HL-60 (cell line): Measurements from ENCODE around the gene USP31.

ENCODE experiments used
- DNase-seq, 2 experiments: peaks; one replicate each; pipeline ENCODE4 v3.0.0-alpha.2; 2010 to 2020; ENCODE audit warnings: low read depth in 1 of 2, low spot score in 1 of 2
- H3K27ac ChIP-seq: fragments of 250-450 bp; sonication (Bioruptor Pico); replicated peaks from 2 replicates; pipeline ENCODE4 v1.5.1; 2020; ENCODE audit warnings: mild to moderate bottlenecking, moderate library complexity
- H3K27me3 ChIP-seq: fragments of 250-450 bp; sonication (Bioruptor Pico); 2 replicates; pipeline ENCODE4 v1.5.1; 2021; ENCODE audit warnings: mild to moderate bottlenecking, moderate library complexity; ENCODE audit not compliant: insufficient read depth, poor library complexity, severe bottlenecking
- H3K4me3 ChIP-seq: replicated peaks from 2 replicates; pipeline ENCODE4 v1.5.1; 2011; ENCODE audit warnings: mild to moderate bottlenecking, control low read depth, low read length; ENCODE audit not compliant: insufficient read depth
- CTCF ChIP-seq: IDR thresholded peaks from one replicate; pipeline ENCODE4 v1.5.1; 2011; ENCODE audit warnings: low read length, control low read depth, inconsistent platforms; ENCODE audit not compliant: insufficient read depth
- GABPA ChIP-seq: IDR thresholded peaks from 2 replicates; pipeline ENCODE4 v1.6.1; 2012; ENCODE audit warnings: low read depth
- POLR2AphosphoS5 ChIP-seq: IDR thresholded peaks from 2 replicates; pipeline ENCODE4 v1.6.1; 2012; ENCODE audit warnings: low read depth
- REST ChIP-seq: IDR thresholded peaks from 2 replicates; pipeline ENCODE4 v1.6.1; 2012; ENCODE audit warnings: low read depth; ENCODE audit not compliant: insufficient replicate concordance
- SPI1 ChIP-seq: IDR thresholded peaks from 2 replicates; pipeline ENCODE4 v1.6.1; 2012; ENCODE audit warnings: low read depth, mild to moderate bottlenecking, borderline replicate concordance

Gene USP31

GRCh38 chr16:23122144-23122543, 27.1 kb downstream of the USP31 start:
- no peak overlapping the region for H3K27ac ChIP-seq

GRCh38 chr16:23121024-23121423, 28.2 kb downstream of the USP31 start:
- H3K27ac ChIP-seq: no peak overlapping the region
- H3K27me3 ChIP-seq: no peaks in the 10 kb centered on the region
- DNase-seq: no peak
- no peak overlapping the region for H3K4me3 ChIP-seq
- TF ChIP-seq REST (no peak), GABPA (no peak), SPI1 (no peak), CTCF (no peak), POLR2AphosphoS5 (no peak)

More at GRCh38 chr16:23122144-23122543, 27.1 kb downstream of the USP31 start:
- Histone ChIP-seq H3K27me3 (no peaks in the 10 kb centered on the region), H3K4me3 (no peak overlapping the region)
- no peak for DNase-seq
- TF ChIP-seq POLR2AphosphoS5 (no peak), CTCF (no peak)

GRCh38 chr16:23120562-23120961, 28.7 kb downstream of the USP31 start:
- H3K4me3 ChIP-seq: no peak overlapping the region
- no peak for TF ChIP-seq CTCF
- no peak for TF ChIP-seq SPI1
- no peak for TF ChIP-seq POLR2AphosphoS5
- no peak for TF ChIP-seq GABPA
- TF ChIP-seq REST: no peak
- no peak for DNase-seq
- no peak overlapping the region for H3K27ac ChIP-seq
- H3K27me3 ChIP-seq: no peaks in the 10 kb centered on the region

GRCh38 chr16:23119570-23119969, 29.7 kb downstream of the USP31 start:
- Histone ChIP-seq H3K27ac (no peak overlapping the region), H3K4me3 (no peak overlapping the region), H3K27me3 (no peaks in the 10 kb centered on the region)
- no peak for DNase-seq
- TF ChIP-seq POLR2AphosphoS5 (no peak), CTCF (no peak), GABPA (no peak), REST (no peak)
